Inflammatory macrophage treated with lipopolysaccharide for 4 hours (primary cell): Measurements from ENCODE around the gene FAM13A.

Experiments used
- DNase-seq: peaks from one replicate; pipeline ENCODE4 v3.0.0-alpha.2; 2020

Gene FAM13A

GRCh38 chr4:88737307-88737941 is 319.6 kb downstream of the FAM13A start:
- DNase-seq, result no peak

GRCh38 chr4:88736264-88736663 is 320.7 kb downstream of the FAM13A start:
- DNase-seq, result no peak

GRCh38 chr4:88735564-88735963 is 321.4 kb downstream of the FAM13A start:
- DNase-seq, result no peak

GRCh38 chr4:88734403-88734949 is 322.5 kb downstream of the FAM13A start:
- no peak for DNase-seq

GRCh38 chr4:88732714-88733368 is 324.1 kb downstream of the FAM13A start:
- no peak for DNase-seq

- DNase-seq, result no peak
Measured at GRCh38 chr4:88731381-88731780, 325.6 kb downstream of the FAM13A start.

- DNase-seq, result no peak
Measured at GRCh38 chr4:88730811-88731210, 326.2 kb downstream of the FAM13A start.

- DNase-seq, result no peak
Measured at GRCh38 chr4:88729146-88729760, 327.7 kb downstream of the FAM13A start.

- DNase-seq, result no peak
Measured at GRCh38 chr4:88728146-88728545, 328.8 kb downstream of the FAM13A start.

- DNase-seq, result no peak
Measured at GRCh38 chr4:88725986-88726385, 331.0 kb downstream of the FAM13A start.

GRCh38 chr4:88725143-88725542 is 331.8 kb downstream of the FAM13A start:
- no peak for DNase-seq

- DNase-seq, result no peak
Measured at GRCh38 chr4:88724406-88724805, 332.6 kb downstream of the FAM13A start.

- DNase-seq, result no peak
Measured at GRCh38 chr4:88722828-88723227, 334.2 kb downstream of the FAM13A start.

GRCh38 chr4:88722276-88722780 is 334.7 kb downstream of the FAM13A start:
- no peak for DNase-seq

- no peak for DNase-seq
Measured at GRCh38 chr4:88720451-88721428, 336.2 kb downstream of the FAM13A start.

GRCh38 chr4:88719381-88719780 is 337.6 kb downstream of the FAM13A start:
- DNase-seq, result no peak

GRCh38 chr4:88718098-88718497 is 338.9 kb downstream of the FAM13A start:
- DNase-seq, result no peak

- no peak for DNase-seq
Measured at GRCh38 chr4:88713782-88714181, 343.2 kb downstream of the FAM13A start.

- DNase-seq, result no peak
Measured at GRCh38 chr4:88709989-88710388, 347.0 kb downstream of the FAM13A start.

GRCh38 chr4:88706574-88706973 is 350.4 kb downstream of the FAM13A start:
- DNase-seq, result no peak

- DNase-seq, result no peak
Measured at GRCh38 chr4:88705805-88706492, 351.0 kb downstream of the FAM13A start.

- DNase-seq, result no peak
Measured at GRCh38 chr4:88705223-88705622, 351.8 kb downstream of the FAM13A start.
